Neural cell (in vitro differentiated cells): Measurements from ENCODE around the gene GALNT2. TPM values are rescaled to one million over a fixed set of nuclear protein-coding genes. Genes with fewer than 3 reads are reported as not detected.

Experiments used
- H2AFZ ChIP-seq: fragments of 200-600, 300-800 bp; sonication (generic), shearing (Covaris generic); 2 replicates; pipeline ENCODE4 v1.6.0; 2014; ENCODE audit warnings: low read depth, mild to moderate bottlenecking, antibody characterized with exemption, low read length, moderate library complexity
- H3F3A ChIP-seq: fragments of 200-600 bp; shearing (Covaris generic); 2 replicates; pipeline ENCODE4 v1.6.1; 2016; ENCODE audit warnings: mild to moderate bottlenecking, moderate library complexity, mixed read lengths, antibody characterized with exemption, low read length; ENCODE audit not compliant: insufficient read depth, poor library complexity, severe bottlenecking
- H3K27ac ChIP-seq: fragments of 200-600, 300-800 bp; sonication (generic), shearing (Covaris generic); 2 replicates; pipeline ENCODE4 v1.5.1; 2014; ENCODE audit warnings: mild to moderate bottlenecking, low read length, moderate library complexity
- H3K27me3 ChIP-seq: fragments of 300-800, 200-600 bp; sonication (generic), shearing (Covaris generic); 2 replicates; pipeline ENCODE4 v1.6.0; 2014; ENCODE audit warnings: mild to moderate bottlenecking, low read depth, low read length, moderate library complexity; ENCODE audit not compliant: insufficient read depth
- H3K36me3 ChIP-seq: fragments of 300-800, 200-600 bp; sonication (generic), shearing (Covaris generic); 2 replicates; pipeline ENCODE4 v1.5.1; 2014; ENCODE audit warnings: mild to moderate bottlenecking, antibody characterized with exemption, low read length, moderate library complexity; ENCODE audit not compliant: insufficient read depth
- H3K4me2 ChIP-seq: fragments of 300-800, 200-600 bp; sonication (generic), shearing (Covaris generic); 2 replicates; pipeline ENCODE4 v1.6.0; 2014; ENCODE audit warnings: mild to moderate bottlenecking, low read length
- H3K4me3 ChIP-seq: fragments of 300-800, 200-600 bp; sonication (generic), shearing (Covaris generic); 2 replicates; pipeline ENCODE4 v1.5.1; 2014; ENCODE audit warnings: mild to moderate bottlenecking, low read length, moderate library complexity
- H3K79me2 ChIP-seq: fragments of 200-600 bp; shearing (Covaris generic); replicated peaks from 2 replicates; pipeline ENCODE4 v1.6.0; 2014; ENCODE audit warnings: mild to moderate bottlenecking, low read length, moderate library complexity; ENCODE audit not compliant: insufficient read depth
- H3K9ac ChIP-seq: fragments of 300-800, 200-600 bp; sonication (generic), shearing (Covaris generic); 2 replicates; pipeline ENCODE4 v1.6.1; 2016; ENCODE audit warnings: mild to moderate bottlenecking, low read length, mixed read lengths
- H3K9me2 ChIP-seq: fragments of 200-600 bp; shearing (Covaris generic); 2 replicates; pipeline ENCODE4 v1.6.1; 2016; ENCODE audit warnings: mild to moderate bottlenecking, low read length, mixed read lengths; ENCODE audit not compliant: insufficient read depth
- H3K9me3 ChIP-seq: fragments of 200-600, 300-800 bp; sonication (generic), shearing (Covaris generic); 2 replicates; pipeline ENCODE4 v1.6.1; 2016; ENCODE audit warnings: mild to moderate bottlenecking, mixed run types, low read length, moderate library complexity, mixed read lengths
- H4K20me1 ChIP-seq: fragments of 200-600 bp; shearing (Covaris generic); 2 replicates; pipeline ENCODE4 v1.6.1; 2016; ENCODE audit warnings: mild to moderate bottlenecking, mixed run types; ENCODE audit not compliant: insufficient read depth
- EP300 ChIP-seq: fragments of 450-650 bp; conservative IDR thresholded peaks from 2 replicates; pipeline ENCODE4 v1.6.1; 2014; ENCODE audit warnings: antibody characterized with exemption, mild to moderate bottlenecking, moderate library complexity; ENCODE audit not compliant: poor library complexity, severe bottlenecking
- EZH2 ChIP-seq: fragments of 200-600, 300-800 bp; shearing (Covaris generic), sonication (generic); IDR thresholded peaks from 2 replicates; pipeline ENCODE4 v1.6.1; 2014; ENCODE audit warnings: antibody characterized with exemption, low read length, borderline replicate concordance, mild to moderate bottlenecking; ENCODE audit not compliant: insufficient read depth, poor library complexity, severe bottlenecking
- MXI1 ChIP-seq: fragments of 450-650 bp; conservative IDR thresholded peaks from 2 replicates; pipeline ENCODE4 v1.6.1; 2014; ENCODE audit warnings: antibody characterized with exemption, mild to moderate bottlenecking; ENCODE audit not compliant: poor library complexity, severe bottlenecking
- POLR2AphosphoS5 ChIP-seq: IDR thresholded peaks from 2 replicates; pipeline ENCODE4 v1.6.1; 2012
- RAD21 ChIP-seq: fragments of 450-650 bp; conservative IDR thresholded peaks from 2 replicates; pipeline ENCODE4 v1.6.1; 2014; ENCODE audit warnings: antibody characterized with exemption, mild to moderate bottlenecking, moderate library complexity
- SMC3 ChIP-seq: fragments of 450-650 bp; conservative IDR thresholded peaks from 2 replicates; pipeline ENCODE4 v1.6.1; 2014; ENCODE audit warnings: antibody characterized with exemption, mild to moderate bottlenecking, moderate library complexity; ENCODE audit not compliant: poor library complexity
- TAF1 ChIP-seq: IDR thresholded peaks from 2 replicates; pipeline ENCODE4 v1.6.1; 2012; ENCODE audit warnings: low read depth
- polyA plus RNA-seq: library from polyadenylated mRNA; depleted of rRNA; stranded (reverse); fragments of >200 nt; gene quantifications from 2 replicates; pipeline ENCODE4 v1.2.3, GENCODE V29; 2014
- TF ChIP-seq, protein P1 (sequence below): fragments of 450-650 bp; IDR thresholded peaks from 2 replicates; pipeline ENCODE4 v1.5.1; 2014; ENCODE audit warnings: antibody characterized with exemption, mild to moderate bottlenecking, moderate library complexity; ENCODE audit not compliant: poor library complexity, severe bottlenecking
- TF ChIP-seq, protein P2 (sequence below): IDR thresholded peaks from 2 replicates; pipeline ENCODE4 v1.6.1; 2012; ENCODE audit warnings: borderline replicate concordance

The GALNT2 gene
- polyA plus RNA-seq, 1 donor from 2014 or later, result 38.8 TPM

DNA sequence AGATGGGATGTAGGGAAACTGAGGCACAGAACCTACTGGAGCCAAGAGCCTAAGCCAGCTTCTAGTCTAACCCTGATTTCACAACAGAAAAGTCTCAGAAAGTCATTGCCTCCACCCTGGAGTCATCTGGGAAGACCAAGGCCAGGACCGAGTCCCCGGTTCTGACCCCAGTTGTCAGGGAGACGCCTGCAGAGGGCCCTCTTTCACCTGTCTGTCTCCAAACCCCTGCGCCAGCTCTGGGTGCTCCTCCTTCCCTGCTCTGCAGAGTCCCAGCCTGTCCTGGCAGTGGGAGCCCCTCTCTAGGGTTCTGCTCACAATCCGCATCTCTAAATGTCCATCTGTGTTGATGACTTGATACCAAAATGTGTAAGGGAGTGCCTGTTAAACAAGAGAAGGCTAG lies 209.4 kb downstream of the GALNT2 start:
- peak overlapping the region; percentile 56 for H3K4me3 ChIP-seq
- TF ChIP-seq, protein P1, sequence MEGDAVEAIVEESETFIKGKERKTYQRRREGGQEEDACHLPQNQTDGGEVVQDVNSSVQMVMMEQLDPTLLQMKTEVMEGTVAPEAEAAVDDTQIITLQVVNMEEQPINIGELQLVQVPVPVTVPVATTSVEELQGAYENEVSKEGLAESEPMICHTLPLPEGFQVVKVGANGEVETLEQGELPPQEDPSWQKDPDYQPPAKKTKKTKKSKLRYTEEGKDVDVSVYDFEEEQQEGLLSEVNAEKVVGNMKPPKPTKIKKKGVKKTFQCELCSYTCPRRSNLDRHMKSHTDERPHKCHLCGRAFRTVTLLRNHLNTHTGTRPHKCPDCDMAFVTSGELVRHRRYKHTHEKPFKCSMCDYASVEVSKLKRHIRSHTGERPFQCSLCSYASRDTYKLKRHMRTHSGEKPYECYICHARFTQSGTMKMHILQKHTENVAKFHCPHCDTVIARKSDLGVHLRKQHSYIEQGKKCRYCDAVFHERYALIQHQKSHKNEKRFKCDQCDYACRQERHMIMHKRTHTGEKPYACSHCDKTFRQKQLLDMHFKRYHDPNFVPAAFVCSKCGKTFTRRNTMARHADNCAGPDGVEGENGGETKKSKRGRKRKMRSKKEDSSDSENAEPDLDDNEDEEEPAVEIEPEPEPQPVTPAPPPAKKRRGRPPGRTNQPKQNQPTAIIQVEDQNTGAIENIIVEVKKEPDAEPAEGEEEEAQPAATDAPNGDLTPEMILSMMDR, result no peak
- TF ChIP-seq TAF1, result no peak
- no peak for TF ChIP-seq EZH2
- TF ChIP-seq EP300, result no peak
- no peak for TF ChIP-seq SMC3
- no peak for TF ChIP-seq POLR2AphosphoS5
- TF ChIP-seq, protein P2, sequence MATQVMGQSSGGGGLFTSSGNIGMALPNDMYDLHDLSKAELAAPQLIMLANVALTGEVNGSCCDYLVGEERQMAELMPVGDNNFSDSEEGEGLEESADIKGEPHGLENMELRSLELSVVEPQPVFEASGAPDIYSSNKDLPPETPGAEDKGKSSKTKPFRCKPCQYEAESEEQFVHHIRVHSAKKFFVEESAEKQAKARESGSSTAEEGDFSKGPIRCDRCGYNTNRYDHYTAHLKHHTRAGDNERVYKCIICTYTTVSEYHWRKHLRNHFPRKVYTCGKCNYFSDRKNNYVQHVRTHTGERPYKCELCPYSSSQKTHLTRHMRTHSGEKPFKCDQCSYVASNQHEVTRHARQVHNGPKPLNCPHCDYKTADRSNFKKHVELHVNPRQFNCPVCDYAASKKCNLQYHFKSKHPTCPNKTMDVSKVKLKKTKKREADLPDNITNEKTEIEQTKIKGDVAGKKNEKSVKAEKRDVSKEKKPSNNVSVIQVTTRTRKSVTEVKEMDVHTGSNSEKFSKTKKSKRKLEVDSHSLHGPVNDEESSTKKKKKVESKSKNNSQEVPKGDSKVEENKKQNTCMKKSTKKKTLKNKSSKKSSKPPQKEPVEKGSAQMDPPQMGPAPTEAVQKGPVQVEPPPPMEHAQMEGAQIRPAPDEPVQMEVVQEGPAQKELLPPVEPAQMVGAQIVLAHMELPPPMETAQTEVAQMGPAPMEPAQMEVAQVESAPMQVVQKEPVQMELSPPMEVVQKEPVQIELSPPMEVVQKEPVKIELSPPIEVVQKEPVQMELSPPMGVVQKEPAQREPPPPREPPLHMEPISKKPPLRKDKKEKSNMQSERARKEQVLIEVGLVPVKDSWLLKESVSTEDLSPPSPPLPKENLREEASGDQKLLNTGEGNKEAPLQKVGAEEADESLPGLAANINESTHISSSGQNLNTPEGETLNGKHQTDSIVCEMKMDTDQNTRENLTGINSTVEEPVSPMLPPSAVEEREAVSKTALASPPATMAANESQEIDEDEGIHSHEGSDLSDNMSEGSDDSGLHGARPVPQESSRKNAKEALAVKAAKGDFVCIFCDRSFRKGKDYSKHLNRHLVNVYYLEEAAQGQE, result no peak
- H3K27me3 ChIP-seq, result no peaks in the 10 kb centered on the region
- H3K4me2 ChIP-seq, result no peak overlapping the region
- H3F3A ChIP-seq, result peaks cover 3% of the 10 kb centered on the region
- peak overlapping the region; percentile 61 for H3K9ac ChIP-seq
- H3K27ac ChIP-seq, result peak overlapping the region; percentile 92
- no peaks in the 10 kb centered on the region for H3K36me3 ChIP-seq
- H3K9me2 ChIP-seq, result no peaks in the 10 kb centered on the region
- H3K9me3 ChIP-seq, result no peaks in the 10 kb centered on the region
- H3K79me2 ChIP-seq, result no peaks in the 10 kb centered on the region
- H4K20me1 ChIP-seq, result no peaks in the 10 kb centered on the region
- no peak overlapping the region for H2AFZ ChIP-seq

GRCh38 chr1:230277201-230278025 lies 210.4 kb downstream of the GALNT2 start:
- H3K9me2 ChIP-seq, result no peaks in the 10 kb centered on the region
- H3K4me3 ChIP-seq, result peak overlapping the region; percentile 56
- H3K27ac ChIP-seq, result peak overlapping the region; percentile 92
- no peaks in the 10 kb centered on the region for H3K27me3 ChIP-seq
- no peaks in the 10 kb centered on the region for H3K9me3 ChIP-seq
- H3K36me3 ChIP-seq, result no peaks in the 10 kb centered on the region
- no peaks in the 10 kb centered on the region for H4K20me1 ChIP-seq
- peak; percentile 73 for TF ChIP-seq SMC3
- TF ChIP-seq, protein P2, result peak; percentile 78
- peak; percentile 65 for TF ChIP-seq MXI1
- TF ChIP-seq RAD21, result peak; percentile 67
- TF ChIP-seq TAF1, result no peak
- TF ChIP-seq EZH2, result no peak
- TF ChIP-seq, protein P1, result peak; percentile 67
- peak; percentile 97 for TF ChIP-seq EP300
- peak; percentile 86 for TF ChIP-seq POLR2AphosphoS5
- peak overlapping the region; percentile 41 for H3K4me2 ChIP-seq
- peaks cover 3% of the 10 kb centered on the region for H3F3A ChIP-seq
- peak overlapping the region; percentile 19 for H2AFZ ChIP-seq
- H3K79me2 ChIP-seq, result no peaks in the 10 kb centered on the region
- H3K9ac ChIP-seq, result peak overlapping the region; percentile 61
